K562 (cell line): ENCODE results near the gene UVRAG. TPM values are rescaled to one million over a fixed set of nuclear protein-coding genes. Genes with fewer than 3 reads are reported as not detected.

ENCODE experiments used
- ATAC-seq: fragments of 200-7000 bp; cut with Tn5 transposase; 3 replicates; pipeline ENCODE4 v1.9.1; 2020; ENCODE audit warnings: moderate library complexity
- BruUV-seq: library from RNA; stranded (reverse); fragments of 400-500 nt; replicated peaks from 2 replicates; lab custom pipeline; 2021; lab: Mats Ljungman, UMichigan
- CTCF ChIA-PET: fragments of 300-600 bp; formaldehyde crosslinking; extraction: SDS; loops from one replicate; lab custom pipeline; 2021; ENCODE audit warnings: low intra/inter-chr PET ratio; lab: Yijun Ruan, JAX
- POLR2A ChIA-PET: fragments of 300-600, 350-650 bp; sonication (Branson Sonifier 250); formaldehyde crosslinking; extraction: SDS; loops from one replicate; lab custom pipeline; 2021; ENCODE audit warnings: antibody characterized with exemption, inconsistent platforms; lab: Yijun Ruan, JAX
- DNase-seq, 4 experiments: peaks; one replicate each; pipeline versions ENCODE4 v3.0.0 to v3.0.0-alpha.2; 2011 to 2018; ENCODE audit warnings: low spot score in 3 of 4, mixed read lengths in 3 of 4; ENCODE audit errors: extremely low read depth in 1 of 4
- FAIRE-seq: peaks from 2 replicates; lab custom pipeline; 2011; peaks lifted over from hg19 to GRCh38; lab: Jason Lieb, UNC
- H2AFZ ChIP-seq: 2 replicates; pipeline ENCODE4 v1.6.0; 2011; ENCODE audit warnings: low read depth, low read length, control low read depth, inconsistent platforms
- H3K27ac ChIP-seq: fragments of 200-600 bp; 3 replicates; pipeline ENCODE4 v1.8.0; 2011; ENCODE audit warnings: low read depth, mild to moderate bottlenecking, control low read depth, inconsistent platforms, low read length, moderate library complexity, mixed read lengths; ENCODE audit errors: extremely low read depth
- H3K27me3 ChIP-seq, 2 experiments: fragments of 300-600 bp in 1 of 2; 2 replicates in 1 of 2; 3 replicates in 1 of 2; pipeline versions ENCODE4 v1.6.0 to v1.8.0; 2011; ENCODE audit warnings: inconsistent platforms in 2 of 2, low read length in 2 of 2, mild to moderate bottlenecking in 1 of 2, mixed read lengths in 1 of 2, moderate library complexity in 1 of 2; ENCODE audit not compliant: control insufficient read depth in 2 of 2, insufficient read depth in 2 of 2
- H3K36me3 ChIP-seq: fragments of 300-600 bp; 3 replicates; pipeline ENCODE4 v1.8.0; 2011; ENCODE audit warnings: mild to moderate bottlenecking, low read length, inconsistent platforms; ENCODE audit not compliant: control insufficient read depth, insufficient read depth
- H3K4me1 ChIP-seq, 2 experiments: fragments of 200-600 bp in 1 of 2; replicated peaks in 1 of 2; 2 replicates in 1 of 2; 3 replicates in 1 of 2; pipeline versions ENCODE4 v1.5.1 to v1.8.0; 2011; ENCODE audit warnings: inconsistent platforms in 2 of 2, low read length in 2 of 2, mild to moderate bottlenecking in 1 of 2, mixed read lengths in 1 of 2, moderate library complexity in 1 of 2; ENCODE audit not compliant: control insufficient read depth in 2 of 2, insufficient read depth in 2 of 2
- H3K4me2 ChIP-seq: 2 replicates; pipeline ENCODE4 v1.6.1; 2011; ENCODE audit warnings: low read length, control low read depth, inconsistent platforms, mixed read lengths; ENCODE audit not compliant: insufficient read depth
- H3K4me3 ChIP-seq: fragments of 200-600 bp; sonication (generic), shearing (Covaris generic); 2 replicates; pipeline ENCODE4 v1.5.1; 2016; ENCODE audit warnings: control low read depth, inconsistent platforms
- H3K79me2 ChIP-seq: fragments of 200-600 bp; 3 replicates; pipeline ENCODE4 v1.8.0; 2011; ENCODE audit warnings: low read length, inconsistent platforms; ENCODE audit not compliant: control insufficient read depth, insufficient read depth
- H3K9ac ChIP-seq, 2 experiments: 2 replicates each; pipeline versions ENCODE4 v1.6.0 to v1.6.1; 2011; ENCODE audit warnings: low read depth in 2 of 2, low read length in 2 of 2, control low read depth in 1 of 2, inconsistent platforms in 1 of 2, mild to moderate bottlenecking in 1 of 2, mixed read lengths in 1 of 2; ENCODE audit not compliant: insufficient read depth in 1 of 2
- H3K9me1 ChIP-seq: one replicate; pipeline ENCODE4 v1.6.0; 2011; ENCODE audit warnings: inconsistent platforms, mild to moderate bottlenecking, low read length, moderate library complexity; ENCODE audit not compliant: control insufficient read depth, insufficient read depth
- H3K9me3 ChIP-seq: replicated peaks from 2 replicates; pipeline ENCODE4 v1.5.1; 2011; ENCODE audit warnings: low read depth, low read length, inconsistent platforms; ENCODE audit not compliant: control insufficient read depth, insufficient read depth
- H4K20me1 ChIP-seq: replicated peaks from 2 replicates; pipeline ENCODE4 v1.6.1; 2011; ENCODE audit warnings: low read length, inconsistent platforms, mixed read lengths; ENCODE audit not compliant: control insufficient read depth, insufficient read depth
- BRD4 ChIP-seq: fragments of 200-600 bp; sonication (generic); IDR thresholded peaks from 2 replicates; pipeline ENCODE4 v1.6.1; 2017; ENCODE audit warnings: inconsistent platforms
- CBFA2T2 ChIP-seq: fragments of 450-650 bp; conservative IDR thresholded peaks from 2 replicates; pipeline ENCODE4 v1.6.1; 2017; ENCODE audit warnings: mild to moderate bottlenecking
- DNMT1 ChIP-seq: fragments of 450-650 bp; IDR thresholded peaks from 2 replicates; pipeline ENCODE4 v1.6.1; 2016; ENCODE audit warnings: antibody characterized with exemption, mild to moderate bottlenecking
- ELF2 ChIP-seq: fragments of 250-450 bp; sonication (Bioruptor Pico); IDR thresholded peaks from 2 replicates; pipeline ENCODE4 v1.5.0; 2021; ENCODE audit warnings: mild to moderate bottlenecking
- OTX1 ChIP-seq: fragments of 450-650 bp; formaldehyde crosslinking; IDR thresholded peaks from 2 replicates; pipeline ENCODE4 v1.4.0; 2022; ENCODE audit warnings: mild to moderate bottlenecking
- PTRF ChIP-seq: fragments of 450-650 bp; IDR thresholded peaks from 2 replicates; pipeline ENCODE4 v1.6.1; 2016; ENCODE audit warnings: mild to moderate bottlenecking, missing genetic modification characterization, missing compliant biosample characterization
- WGBS: fragments of 100-300 bp; shearing (Covaris generic); methylation state at CpG from one replicate; pipeline ENCODE4 v1.1.6; 2016; ENCODE audit warnings: low coverage, mixed read lengths; ENCODE audit not compliant: insufficient coverage; ENCODE audit errors: missing lambda C conversion rate; 5-methylcytosine and 5-hydroxymethylcytosine counted together
- in situ Hi-C: fragments of 300-500 bp; cut with MboI; formaldehyde crosslinking; loops from 4 replicates; pipeline ENCODE4 v1.15.0; 2018; ENCODE audit warnings: inconsistent platforms, mixed read lengths
- intact Hi-C: fragments of 100-400 bp; cut with micrococcal nuclease; formaldehyde crosslinking; loops from 2 replicates; pipeline ENCODE4 v1.14.2; 2022
- polyA plus RNA-seq, 8 experiments: library from polyadenylated mRNA; depleted of rRNA in 4 of 8; stranded (reverse) in 5 of 8; unstranded in 3 of 8; fragments of >200 nt; fragmentation: Nextera tagmentation in 2 of 8; fragmentation: Illumina TruSeq in 1 of 8; extraction: Ambion mirVana in 2 of 8; extraction: Trizol in 1 of 8; gene quantifications; 2 replicates each; pipeline versions ENCODE4 v1.2.1 to v1.2.3, GENCODE V29; 2011 to 2014; ENCODE audit warnings: inconsistent platforms in 1 of 8, missing spikeins in 1 of 8
- total RNA-seq, 7 experiments: library from RNA; depleted of rRNA in 6 of 7; stranded (reverse); fragments of >200 nt in 6 of 7; fragmentation: Illumina TruSeq in 2 of 7; extraction: Trizol in 2 of 7; gene quantifications; 2 replicates each; pipeline versions ENCODE4 v1.2.1 to v1.2.3, GENCODE V29; 2011 to 2021; ENCODE audit warnings: low replicate concordance in 1 of 7

UVRAG gene
- total and polyA plus RNA-seq, 9 of the 15 experiments (the other 6 are each of a cell fraction or from before 2014, with no cell fraction given), result 3.1 to 17.8 (median 12.4) TPM

DNA sequence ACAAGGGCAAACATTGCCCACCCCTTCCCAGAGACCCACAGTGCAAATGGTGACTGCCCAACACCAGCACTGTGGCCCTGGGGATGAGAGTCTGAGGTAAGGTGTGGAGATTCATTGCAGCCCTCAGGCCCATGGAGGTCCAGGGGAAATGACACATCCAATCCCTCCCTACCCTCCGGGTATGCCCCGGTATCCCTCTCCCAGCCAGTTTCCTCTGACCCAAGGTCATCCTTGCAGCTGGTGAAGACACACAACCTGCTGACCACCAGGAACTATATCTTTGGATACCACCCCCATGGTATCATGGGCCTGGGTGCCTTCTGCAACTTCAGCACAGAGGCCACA lies 18.9 kb upstream of the UVRAG start (continued):
- TF ChIP-seq PTRF (no peak), CBFA2T2 (no peak), BRD4 (no peak)

GRCh38 chr11:75797116-75797515 lies 17.9 kb upstream of the UVRAG start:
- Histone ChIP-seq H3K4me1 (0 out of 5 replicates have a peak, but pooled peaks cover 0 to 3% of the 10 kb centered on the region in 2 experiments), H3K9me1 (no peaks in the 10 kb centered on the region), H3K9ac (0 out of 4 replicates have a peak overlapping the region, but pooled peaks of 1 of the 2 experiments have one; percentile 24), H4K20me1 (no peaks in the 10 kb centered on the region; the same call in 1 of the 2 replicates), H2AFZ (no peak overlapping the region), H3K79me2 (no peaks in the 10 kb centered on the region), H3K4me3 (no peak overlapping the region), H3K36me3 (no peaks in the 10 kb centered on the region), H3K4me2 (no peak overlapping the region), H3K9me3 (no peaks in the 10 kb centered on the region), H3K27me3 (peaks cover 0 to 3% of the 10 kb centered on the region in 2 experiments; a peak in 1 of 5 replicates), H3K27ac (no peak overlapping the region)
- in situ Hi-C loops (no loop called here), intact Hi-C loops (no loop called here)
- 23% methylated on average over 8 of the region's 8 CpGs for WGBS
- ChIA-PET CTCF (no interaction called here), POLR2A (interaction anchor here (0.7 to 1.0 kb wide), 3 partner anchors 13 to 20 kb away, joined by 3 to 5 read pairs (median 3); no protein-coding TSS in a partner anchor)
- FAIRE-seq (no peak), DNase-seq (peak in 1 of 4 experiments; percentile 22), ATAC-seq (no peak)
- BruUV-seq, result no TSS peak
- TF ChIP-seq ELF2, result no peak

- no TSS peak for BruUV-seq
- in situ Hi-C loops, result no loop called here
- Histone ChIP-seq H3K4me3 (no peak overlapping the region), H3K4me2 (no peak overlapping the region), H3K4me1 (0 out of 5 replicates have a peak, but pooled peaks cover 0 to 3% of the 10 kb centered on the region in 2 experiments), H2AFZ (no peak overlapping the region), H3K27me3 (peaks cover 0 to 3% of the 10 kb centered on the region in 2 experiments; a peak in 1 of 5 replicates), H4K20me1 (no peaks in the 10 kb centered on the region; the same call in 1 of the 2 replicates), H3K79me2 (no peaks in the 10 kb centered on the region), H3K9me1 (no peaks in the 10 kb centered on the region), H3K27ac (no peak overlapping the region), H3K9me3 (no peaks in the 10 kb centered on the region), H3K36me3 (no peaks in the 10 kb centered on the region), H3K9ac (no peak overlapping the region)
- POLR2A ChIA-PET, result no interaction called here
- DNase-seq (no peak), FAIRE-seq (no peak), ATAC-seq (no peak)
- intact Hi-C loops, result no loop called here
- WGBS, result 60% methylated on average over 1 of the region's 1 CpG
- CTCF ChIA-PET, result no interaction called here
- TF ChIP-seq OTX1 (CRISPR knock-in tag), result no peak
- no peak for TF ChIP-seq DNMT1
These were observed 17.2 kb upstream of the UVRAG start for GRCh38 chr11:75797792-75798191.
